GM12892 (cell line): Measurements from ENCODE around the gene ALDH3A2. TPM values are rescaled to one million over a fixed set of nuclear protein-coding genes. Genes with fewer than 3 reads are reported as not detected.

Source experiments
- DNase-seq: peaks from one replicate; pipeline ENCODE4 v3.0.0; 2011; ENCODE audit not compliant: insufficient read length
- FAIRE-seq: peaks from 2 replicates; lab custom pipeline; 2011; peaks lifted over from hg19 to GRCh38; lab: Jason Lieb, UNC
- POLR2A ChIP-seq: IDR thresholded peaks from 2 replicates; pipeline ENCODE4 v1.6.1; 2011; ENCODE audit warnings: low read depth, low read length, control low read depth
- POLR2AphosphoS5 ChIP-seq: IDR thresholded peaks from 2 replicates; pipeline ENCODE4 v1.6.1; 2011; ENCODE audit warnings: low read depth, low read length, control low read depth
- TAF1 ChIP-seq: IDR thresholded peaks from 2 replicates; pipeline ENCODE4 v1.6.1; 2011; ENCODE audit warnings: low read depth, mild to moderate bottlenecking, control low read depth, low read length, borderline replicate concordance
- polyA plus RNA-seq: library from polyadenylated mRNA; unstranded; fragments of >200 nt; gene quantifications from one replicate; pipeline ENCODE4 v1.2.1, GENCODE V29; 2012; ENCODE audit warnings: missing spikeins, inconsistent platforms; ENCODE audit not compliant: missing spikeins

ALDH3A2 gene
- polyA plus RNA-seq = 21.1 TPM

DNA sequence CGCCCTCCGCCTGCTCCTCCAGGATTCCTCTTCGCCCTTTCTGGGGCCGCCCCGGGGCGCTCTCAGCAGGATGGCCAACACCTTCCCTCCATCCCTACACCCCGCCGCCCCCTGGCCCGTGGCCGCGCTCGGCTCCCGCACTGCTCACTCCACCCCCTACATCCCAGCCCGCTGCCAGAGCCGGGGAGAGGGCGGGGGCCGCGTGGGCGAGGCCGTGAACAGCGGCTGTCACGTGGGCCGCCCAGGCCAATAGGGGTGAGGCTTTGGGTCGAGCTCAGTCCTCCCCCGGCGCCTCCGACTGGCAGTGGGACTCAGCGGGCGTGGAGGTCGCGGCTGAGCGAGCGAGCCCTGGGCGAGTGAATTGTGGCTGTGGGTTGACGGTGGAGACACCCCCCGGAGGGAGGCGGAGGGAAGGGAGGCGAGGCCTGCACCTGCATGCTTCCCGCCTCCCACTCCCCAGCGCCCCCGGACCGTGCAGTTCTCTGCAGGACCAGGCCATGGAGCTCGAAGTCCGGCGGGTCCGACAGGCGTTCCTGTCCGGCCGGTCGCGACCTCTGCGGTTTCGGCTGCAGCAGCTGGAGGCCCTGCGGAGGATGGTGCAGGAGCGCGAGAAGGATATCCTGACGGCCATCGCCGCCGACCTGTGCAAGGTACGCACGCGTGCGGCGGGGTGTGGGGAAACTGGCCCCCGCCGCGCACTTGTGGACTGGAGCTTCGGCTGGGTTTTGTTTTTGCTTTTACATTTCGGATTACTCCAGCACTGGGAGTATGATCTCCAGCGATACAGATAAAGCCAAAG is at the start of gene ALDH3A2:
Gene ALDH3A2 (plus strand): TSS at position 277 of the 799 bp plus-strand sequence. CDS start 221 bp downstream, at position 498.
- no peak; the same call in 1 of the 2 replicates for TF ChIP-seq TAF1
- TF ChIP-seq POLR2AphosphoS5 = peak; percentile 32; the same call in 1 of the 2 replicates
- peak; percentile 87; the same call in 1 of the 2 replicates for TF ChIP-seq POLR2A
- FAIRE-seq (peak; percentile 97), DNase-seq (peak; percentile 96)

DNA sequence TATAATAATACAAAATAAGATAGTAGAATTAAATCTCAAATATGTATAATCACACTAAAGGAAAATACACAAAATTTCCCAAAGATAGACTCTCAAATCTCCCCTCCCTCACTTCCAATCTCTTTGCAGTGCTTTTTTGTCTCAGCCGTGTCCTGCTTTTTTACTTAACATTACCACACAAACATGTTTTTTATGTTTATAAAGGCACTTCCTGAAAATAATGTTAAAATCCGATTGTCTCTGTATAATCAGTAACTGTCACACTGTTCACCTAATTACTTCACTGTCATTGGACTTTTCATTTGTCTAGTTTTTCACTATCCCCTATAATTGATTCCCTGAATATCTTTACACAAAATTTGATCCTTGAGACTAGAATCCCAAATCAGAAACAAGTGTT is 38.2 kb upstream of the ALDH3A2 start:
- no peak for FAIRE-seq
- DNase-seq = no peak
- TF ChIP-seq POLR2A (no peak), TAF1 (no peak), POLR2AphosphoS5 (no peak)

DNA sequence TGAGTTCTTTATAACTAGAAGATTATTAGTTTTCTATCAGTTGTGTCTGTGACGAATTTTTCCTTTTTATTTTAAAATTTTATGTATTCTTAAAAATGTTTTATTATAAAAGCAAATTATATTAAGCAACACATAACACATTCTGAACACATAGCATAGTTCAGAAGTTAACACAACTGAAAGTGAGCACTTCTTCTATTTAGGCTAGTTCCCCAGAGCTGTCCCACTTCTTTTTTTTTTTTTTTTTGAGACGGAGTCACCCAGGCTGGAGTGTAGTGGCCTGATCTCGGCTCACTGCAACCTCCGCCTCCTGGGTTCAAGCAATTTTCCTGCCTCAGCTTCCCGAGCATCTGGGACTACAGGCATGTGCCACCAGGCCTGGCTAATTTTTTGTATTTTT is 37.7 kb upstream of the ALDH3A2 start:
- no peak for DNase-seq
- TF ChIP-seq POLR2A = no peak
- no peak for TF ChIP-seq TAF1
- TF ChIP-seq POLR2AphosphoS5 = no peak
- FAIRE-seq = no peak

DNA sequence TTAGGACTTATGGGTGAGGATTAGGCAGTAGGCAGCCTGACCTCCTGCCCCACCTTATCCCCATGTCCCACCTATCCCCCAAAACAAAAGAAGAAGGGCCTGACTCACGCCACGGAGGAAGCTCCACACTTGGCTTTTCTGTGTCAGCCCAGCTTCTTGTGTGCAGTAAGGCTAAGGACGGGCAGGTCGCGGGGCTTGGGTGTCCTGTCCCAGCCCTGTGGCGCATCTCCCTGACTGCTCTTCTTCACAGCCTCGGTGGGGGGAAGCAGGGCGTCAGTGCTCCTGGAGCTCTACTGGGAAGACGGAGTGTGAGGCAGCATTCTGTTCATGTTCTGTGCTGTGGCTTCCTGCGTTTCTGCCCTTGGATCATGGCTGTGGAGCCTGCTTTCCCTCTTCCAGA is 34.6 kb upstream of the ALDH3A2 start:
- no peak for DNase-seq
- TF ChIP-seq TAF1 (no peak), POLR2AphosphoS5 (no peak), POLR2A (no peak)
- FAIRE-seq = no peak

DNA sequence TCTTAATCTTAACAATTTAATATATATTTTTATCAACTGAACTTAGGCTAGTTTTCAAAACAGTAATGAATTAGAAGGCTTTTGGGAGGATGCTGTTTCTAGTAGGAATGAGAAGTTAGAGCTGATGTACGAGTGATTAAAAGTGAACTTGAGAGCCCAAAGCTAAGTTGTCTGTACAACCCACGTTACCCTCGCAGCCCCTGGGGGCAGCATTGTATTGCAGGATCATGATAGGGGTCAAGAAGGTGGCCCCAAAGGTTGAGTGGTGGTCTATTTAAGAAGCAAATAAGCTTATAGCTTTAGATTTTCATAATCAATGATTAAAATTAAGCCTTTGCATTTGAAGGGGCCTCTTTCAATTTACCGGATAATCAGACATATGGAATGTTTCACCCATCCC is 33.7 kb upstream of the ALDH3A2 start:
- TF ChIP-seq POLR2AphosphoS5 (no peak), TAF1 (no peak), POLR2A (no peak)
- FAIRE-seq (no peak), DNase-seq (no peak)

DNA sequence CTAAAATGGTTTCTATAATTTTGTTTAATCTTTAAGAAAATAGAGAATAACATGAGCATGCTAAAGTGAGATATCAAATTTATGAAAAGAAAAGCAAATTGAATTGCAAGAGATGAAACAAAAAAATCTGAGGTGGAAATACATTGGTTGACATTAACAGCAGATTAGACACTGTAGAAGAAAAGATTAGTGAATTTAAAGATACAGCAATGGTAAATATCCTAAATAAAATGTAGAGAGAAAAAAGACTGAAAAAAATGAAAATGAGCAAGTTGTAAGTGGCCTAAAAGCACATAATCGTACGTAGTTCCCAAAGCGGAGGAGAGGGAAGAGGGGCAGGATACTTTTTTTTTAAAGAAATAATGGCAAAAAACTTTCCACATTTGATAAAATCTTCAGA is 30.5 kb upstream of the ALDH3A2 start:
- FAIRE-seq (no peak), DNase-seq (no peak)
- TF ChIP-seq POLR2A (no peak), TAF1 (no peak), POLR2AphosphoS5 (no peak)

DNA sequence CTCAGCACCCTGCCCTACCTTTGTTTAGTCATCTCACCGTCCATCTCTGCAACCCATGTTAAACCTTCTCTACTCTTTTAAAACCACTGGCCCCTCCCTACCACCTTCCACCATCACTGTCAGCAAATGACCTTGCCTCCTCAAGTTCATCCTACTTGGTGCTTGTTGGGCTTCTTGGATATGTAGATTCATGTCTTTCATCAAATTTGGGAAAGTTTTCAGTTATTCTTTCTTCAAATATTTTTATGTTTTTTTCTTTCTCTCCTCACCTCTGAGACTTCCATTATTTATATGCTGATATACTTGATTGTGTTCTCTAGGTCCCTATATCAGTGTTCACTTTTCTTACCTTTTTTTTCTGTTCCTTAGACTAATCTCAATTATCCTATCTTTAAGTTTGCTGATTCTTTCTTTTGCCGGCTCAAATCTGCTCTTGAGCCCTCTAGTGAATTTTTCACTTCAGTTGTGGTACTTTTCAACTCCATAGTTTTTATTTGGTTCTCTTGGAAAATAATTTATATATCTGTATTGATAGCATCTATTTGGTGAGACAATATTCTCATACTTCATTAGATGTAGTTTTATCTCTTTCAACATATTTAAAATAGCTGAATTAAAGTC is 28.7 kb upstream of the ALDH3A2 start:
- DNase-seq (no peak), FAIRE-seq (no peak)
- TF ChIP-seq POLR2A = no peak
- no peak for TF ChIP-seq POLR2AphosphoS5
- no peak for TF ChIP-seq TAF1

DNA sequence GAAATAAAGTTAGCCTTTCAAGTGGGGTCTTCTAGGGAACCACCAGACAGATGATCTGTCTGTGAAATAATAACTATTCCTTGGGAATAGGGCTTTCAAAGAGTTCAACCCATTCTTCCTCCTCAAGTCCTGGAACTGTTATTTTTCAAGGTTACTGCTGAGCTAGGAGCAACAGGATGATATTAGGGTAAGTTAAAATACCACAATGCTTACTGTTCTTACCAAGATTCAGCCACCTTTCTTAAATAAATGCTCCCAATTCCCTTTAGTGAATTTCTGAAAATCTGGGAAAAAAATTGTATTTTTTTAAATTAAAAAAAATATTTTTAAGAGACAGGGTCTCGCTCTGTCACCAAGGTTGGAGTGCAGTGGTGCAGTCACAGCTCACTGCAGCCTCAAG is 26.9 kb upstream of the ALDH3A2 start:
- no peak for TF ChIP-seq POLR2A
- no peak for TF ChIP-seq TAF1
- TF ChIP-seq POLR2AphosphoS5 = no peak
- FAIRE-seq = no peak
- no peak for DNase-seq

DNA sequence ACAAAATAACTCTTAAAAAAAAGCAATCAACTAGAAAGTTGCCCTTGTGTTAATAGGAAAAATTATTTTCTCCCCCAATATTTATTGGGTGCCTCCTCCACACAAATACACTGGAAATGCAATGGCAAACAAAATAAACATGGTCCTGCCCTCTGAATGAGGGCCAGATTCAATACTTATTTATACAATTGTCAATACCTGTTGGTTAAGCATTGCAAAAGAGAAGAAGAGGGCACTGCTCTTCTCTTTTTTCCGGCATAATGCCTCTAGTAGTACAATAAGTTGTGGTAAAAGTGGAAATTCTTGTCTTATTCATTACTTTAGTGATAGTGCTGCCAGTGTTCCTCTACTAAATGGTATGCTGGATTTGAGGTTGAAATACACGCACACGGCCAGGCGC is 22.5 kb upstream of the ALDH3A2 start:
- TF ChIP-seq POLR2AphosphoS5 = no peak
- DNase-seq = no peak
- no peak for FAIRE-seq

DNA sequence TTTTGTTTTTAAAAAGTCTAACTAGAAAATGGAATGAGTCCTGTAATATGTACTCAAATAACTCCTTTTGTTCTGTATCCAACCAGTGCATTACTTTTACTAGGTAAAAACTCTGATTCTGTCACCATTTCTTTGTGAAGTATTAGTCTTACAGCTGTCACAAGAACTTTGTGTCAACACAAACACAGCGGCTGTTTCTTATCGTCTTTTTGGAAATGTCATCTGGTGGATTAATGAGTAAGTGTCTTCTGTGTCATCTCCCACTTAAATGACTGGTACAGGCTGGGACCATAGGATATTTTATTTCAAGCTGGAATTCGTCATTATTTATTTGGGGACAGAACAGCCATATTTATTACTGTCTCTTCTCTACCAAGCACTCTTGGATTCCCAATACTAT is 19.1 kb upstream of the ALDH3A2 start:
- FAIRE-seq (no peak), DNase-seq (no peak)
- TF ChIP-seq POLR2A (no peak), POLR2AphosphoS5 (no peak), TAF1 (no peak)

DNA sequence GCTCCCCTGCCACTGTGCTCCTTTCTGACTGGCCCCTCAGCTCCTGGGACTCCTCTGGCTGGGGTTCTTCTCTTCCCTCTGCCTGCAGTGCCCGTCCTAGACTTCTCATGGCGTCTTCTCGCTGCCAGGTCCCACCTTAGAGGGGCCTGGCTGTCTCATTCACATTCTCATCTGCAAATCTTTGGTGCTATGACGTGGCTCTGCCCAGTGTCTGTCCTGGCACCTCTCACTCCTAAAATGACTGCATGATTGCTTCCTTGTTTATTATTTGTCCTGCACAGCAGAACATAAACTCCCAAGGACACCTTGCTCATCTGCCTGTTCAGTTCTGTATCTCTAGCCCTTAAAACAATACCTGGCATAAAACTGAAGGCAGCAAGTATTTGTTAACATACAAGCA is 18.5 kb upstream of the ALDH3A2 start:
- TF ChIP-seq TAF1 (no peak), POLR2AphosphoS5 (no peak)
- no peak for DNase-seq
- no peak for FAIRE-seq

DNA sequence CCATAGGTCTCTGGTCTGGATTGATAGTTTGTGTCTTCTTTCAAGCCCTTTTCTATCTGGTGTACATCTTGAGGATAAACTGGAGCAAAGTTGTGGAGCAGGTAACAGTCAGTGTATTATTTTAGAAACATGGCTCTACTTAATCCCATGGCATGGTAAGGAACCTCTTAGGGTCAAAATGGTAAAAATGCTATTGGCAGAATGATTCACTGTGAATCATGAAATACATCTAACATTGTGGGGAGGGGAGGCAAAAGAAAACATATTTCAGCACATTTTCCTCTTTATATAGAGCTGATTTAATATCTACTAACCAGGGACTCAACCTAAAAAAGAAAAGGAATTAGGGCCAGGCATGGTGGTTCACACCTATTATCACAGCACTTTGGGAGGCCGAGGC is 17.9 kb upstream of the ALDH3A2 start:
- DNase-seq = no peak
- FAIRE-seq = no peak
- no peak for TF ChIP-seq POLR2AphosphoS5
- TF ChIP-seq TAF1 = no peak
- TF ChIP-seq POLR2A = no peak
